Sigmoid colon (tissue), 4 donors: ENCODE measurements around the gene NKD2.

Experiments
- CTCF ChIP-seq, 4 experiments: fragments of 450-650 bp in 3 of 4; fragments of 200-600 bp in 1 of 4; IDR thresholded peaks; one replicate each; pipeline ENCODE4 v1.5.1; 2016 to 2019; ENCODE audit warnings: antibody characterized with exemption in 4 of 4, mild to moderate bottlenecking in 3 of 4, moderate library complexity in 2 of 4
- EP300 ChIP-seq, 4 donors: sonication (generic); formaldehyde crosslinking; IDR thresholded peaks; one replicate each; pipeline ENCODE4 v1.6.1; 2017; ENCODE audit warnings: antibody characterized with exemption in 4 of 4

- TF ChIP-seq EP300 (IDR thresholded peaks at IDR 0.05) (no peak), CTCF (IDR thresholded peaks at IDR 0.05) (no peak)
Observed at GRCh38 chr5:964821-965220, 43.8 kb upstream of the NKD2 start.
